Activated CD8-positive, alpha-beta memory T cell treated with anti-CD3 and anti-CD28 coated beads for 4 hours (primary cell): Measurements from ENCODE around the gene ERGIC3.
"Not testable (repeated sequence)": the region's sequence is repeated elsewhere in the genome, so short reads cannot be mapped to it uniquely, and the experiment has no call there.

ENCODE experiments used
- DNase-seq, 2 donors: peaks; one replicate each; pipeline ENCODE4 v3.0.0-alpha.2; 2020; ENCODE audit warnings: low read depth in 2 of 2

ERGIC3 gene

GRCh38 chr20:35517767-35518166, 24.1 kb upstream of the ERGIC3 start:
- not testable (repeated sequence) for DNase-seq

GRCh38 chr20:35518955-35519354, 22.9 kb upstream of the ERGIC3 start:
- DNase-seq = no peak

- no peak for DNase-seq
Measured at GRCh38 chr20:35523298-35523888, 18.5 kb upstream of the ERGIC3 start.

- no peak for DNase-seq
Measured at GRCh38 chr20:35525639-35526038, 16.2 kb upstream of the ERGIC3 start.

- DNase-seq = no peak
Measured at GRCh38 chr20:35527122-35527769, 14.6 kb upstream of the ERGIC3 start.

- DNase-seq = no peak
Measured at GRCh38 chr20:35529552-35529951, 12.3 kb upstream of the ERGIC3 start, which contains the start of gene C20orf173. Gene C20orf173, minus strand, starts transcription at chr20:35529652. Its CDS starts 279 bp downstream, at chr20:35529373.

GRCh38 chr20:35539756-35540212, 2.1 kb upstream of the ERGIC3 start:
- no peak for DNase-seq

GRCh38 chr20:35541118-35541782, 628 bp upstream of the ERGIC3 start:
- no peak for DNase-seq

- no peak for DNase-seq
Measured at GRCh38 chr20:35542990-35543389, 1.1 kb downstream of the ERGIC3 start.

- DNase-seq = no peak
Measured at GRCh38 chr20:35544436-35544835, 2.6 kb downstream of the ERGIC3 start.

- DNase-seq = not testable (repeated sequence)
Measured at GRCh38 chr20:35544941-35545340, 3.1 kb downstream of the ERGIC3 start.

GRCh38 chr20:35546127-35546526, 4.2 kb downstream of the ERGIC3 start:
- no peak for DNase-seq

- DNase-seq = no peak
Measured at GRCh38 chr20:35547329-35547728, 5.5 kb downstream of the ERGIC3 start.

- DNase-seq = no peak
Measured at GRCh38 chr20:35551503-35551902, 9.6 kb downstream of the ERGIC3 start.

- no peak for DNase-seq
Measured at GRCh38 chr20:35552914-35553313, 11.0 kb downstream of the ERGIC3 start.

- DNase-seq = not testable (repeated sequence)
Measured at GRCh38 chr20:35555461-35555860, 13.6 kb downstream of the ERGIC3 start.

- DNase-seq = no peak
Measured at GRCh38 chr20:35555951-35556645, 14.2 kb downstream of the ERGIC3 start.

- DNase-seq = no peak
Measured at GRCh38 chr20:35556871-35557270, 15.0 kb downstream of the ERGIC3 start.

GRCh38 chr20:35558451-35558850, 16.6 kb downstream of the ERGIC3 start:
- no peak for DNase-seq

- no peak for DNase-seq
Measured at GRCh38 chr20:35559042-35559693, 17.3 kb downstream of the ERGIC3 start.

GRCh38 chr20:35560105-35560511, 18.2 kb downstream of the ERGIC3 start:
- no peak for DNase-seq

GRCh38 chr20:35560541-35560940, 18.7 kb downstream of the ERGIC3 start:
- no peak for DNase-seq
